H1 (cell line): Measurements from ENCODE around the gene DLGAP5. TPM values are rescaled to one million over a fixed set of nuclear protein-coding genes. Genes with fewer than 3 reads are reported as not detected.

Source experiments
- CTCF ChIA-PET: fragments of 300-600 bp; sonication (Branson Sonifier 250); formaldehyde crosslinking; loops from one replicate; lab custom pipeline; 2021; ENCODE audit not compliant: partially characterized antibody; lab: Charles Lee
- POLR2A ChIA-PET: fragments of 300-600 bp; sonication (Branson Sonifier 250); formaldehyde crosslinking; loops from one replicate; lab custom pipeline; 2021; ENCODE audit warnings: inconsistent platforms; ENCODE audit not compliant: partially characterized antibody; lab: Charles Lee
- DNase-seq, 2 experiments: peaks; one replicate each; pipeline versions ENCODE4 v3.0.0 to v3.0.0-alpha.2; 2010 to 2022; ENCODE audit warnings: low spot score in 2 of 2, low read depth in 1 of 2, mixed read lengths in 1 of 2
- FAIRE-seq: peaks from 2 replicates; lab custom pipeline; 2011; peaks lifted over from hg19 to GRCh38; lab: Jason Lieb, UNC
- H2AFZ ChIP-seq: 2 replicates; pipeline ENCODE4 v1.8.1; 2012; ENCODE audit warnings: low read length, inconsistent platforms
- H2AK5ac ChIP-seq: 2 replicates; pipeline ENCODE4 v1.6.1; 2013; ENCODE audit warnings: low read depth, low read length
- H2BK120ac ChIP-seq: replicated peaks from 2 replicates; pipeline ENCODE3; 2013; ENCODE audit warnings: low read depth, low read length, inconsistent platforms
- H2BK12ac ChIP-seq: 2 replicates; pipeline ENCODE4 v1.6.1; 2013; ENCODE audit warnings: low read depth, low read length
- H2BK15ac ChIP-seq: 2 replicates; pipeline ENCODE4 v1.6.1; 2013; ENCODE audit warnings: low read length
- H2BK20ac ChIP-seq: 2 replicates; pipeline ENCODE4 v1.6.1; 2013; ENCODE audit warnings: low read length
- H2BK5ac ChIP-seq: 2 replicates; pipeline ENCODE4 v1.6.1; 2013; ENCODE audit warnings: low read depth, low read length
- H3K14ac ChIP-seq: 2 replicates; pipeline ENCODE4 v1.6.1; 2013; ENCODE audit warnings: inconsistent platforms; ENCODE audit not compliant: insufficient read length
- H3K18ac ChIP-seq: 2 replicates; pipeline ENCODE4 v1.6.1; 2013; ENCODE audit warnings: low read length; ENCODE audit errors: extremely low read depth
- H3K23ac ChIP-seq: 2 replicates; pipeline ENCODE4 v1.6.1; 2013; ENCODE audit warnings: inconsistent platforms; ENCODE audit not compliant: insufficient read length
- H3K23me2 ChIP-seq: 2 replicates; pipeline ENCODE4 v1.6.1; 2013; ENCODE audit warnings: low read depth, low read length
- H3K27ac ChIP-seq: 2 replicates; pipeline ENCODE4 v1.6.1; 2011; ENCODE audit warnings: low read depth, low read length, inconsistent platforms
- H3K27me3 ChIP-seq, 4 experiments: replicated peaks in 1 of 4; 1 replicate in 1 of 4; 2 replicates in 3 of 4; pipeline versions ENCODE4 v1.6.1 to v1.8.1; 2011 to 2013; ENCODE audit warnings: low read length in 3 of 4, mild to moderate bottlenecking in 3 of 4, inconsistent platforms in 2 of 4, mixed read lengths in 2 of 4, moderate library complexity in 1 of 4; ENCODE audit not compliant: control insufficient read depth in 3 of 4, insufficient read depth in 3 of 4; ENCODE audit errors: extremely low read depth in 1 of 4
- H3K36me3 ChIP-seq, 4 experiments: 2 replicates each; pipeline versions ENCODE4 v1.6.1 to v1.8.1; 2011 to 2013; ENCODE audit warnings: mild to moderate bottlenecking in 4 of 4, low read length in 3 of 4, moderate library complexity in 2 of 4, control low read depth in 1 of 4, inconsistent platforms in 1 of 4; ENCODE audit not compliant: insufficient read depth in 4 of 4, control insufficient read depth in 2 of 4
- H3K4ac ChIP-seq: replicated peaks from 2 replicates; pipeline ENCODE3; 2013; ENCODE audit warnings: low read length, low read depth, mixed read lengths, inconsistent platforms; ENCODE audit not compliant: insufficient read length
- H3K4me1 ChIP-seq, 4 experiments: replicated peaks in 1 of 4; 1 replicate in 1 of 4; 2 replicates in 3 of 4; pipeline versions ENCODE4 v1.6.1 to v1.8.1; 2011 to 2013; ENCODE audit warnings: low read length in 3 of 4, inconsistent platforms in 2 of 4, mixed read lengths in 1 of 4; ENCODE audit not compliant: insufficient read depth in 4 of 4, control insufficient read depth in 3 of 4
- H3K4me2 ChIP-seq, 2 experiments: 2 replicates each; pipeline versions ENCODE4 v1.6.1 to v1.8.1; 2011 to 2013; ENCODE audit warnings: low read depth in 2 of 2, low read length in 2 of 2, control low read depth in 1 of 2, inconsistent platforms in 1 of 2, mild to moderate bottlenecking in 1 of 2; ENCODE audit not compliant: insufficient read depth in 1 of 2
- H3K4me3 ChIP-seq, 4 experiments: fragments of 200-600, 300-600 bp in 1 of 4; sonication (generic), shearing (Covaris generic), sonication (Bioruptor Twin) in 1 of 4; 2 replicates each; pipeline versions ENCODE4 v1.5.1 to v1.8.1; 2011 to 2016; ENCODE audit warnings: low read length in 4 of 4, low read depth in 3 of 4, control low read depth in 2 of 4, inconsistent platforms in 2 of 4, mild to moderate bottlenecking in 2 of 4, mixed read lengths in 1 of 4, moderate library complexity in 1 of 4; ENCODE audit not compliant: insufficient read depth in 2 of 4; ENCODE audit errors: extremely low read depth in 1 of 4
- H3K56ac ChIP-seq: replicated peaks from 2 replicates; pipeline ENCODE3; 2013; ENCODE audit warnings: low read depth, mild to moderate bottlenecking, mixed read lengths, low read length, inconsistent platforms; ENCODE audit not compliant: insufficient read length
- H3K79me1 ChIP-seq: 2 replicates; pipeline ENCODE4 v1.6.1; 2013; ENCODE audit warnings: low read depth, low read length, control low read depth
- H3K79me2 ChIP-seq, 2 experiments: 2 replicates each; pipeline versions ENCODE4 v1.6.1 to v1.8.1; 2012 to 2013; ENCODE audit warnings: low read length in 2 of 2, mild to moderate bottlenecking in 2 of 2, inconsistent platforms in 1 of 2; ENCODE audit not compliant: insufficient read depth in 2 of 2, control insufficient read depth in 1 of 2
- H3K9ac ChIP-seq, 4 experiments: replicated peaks in 1 of 4; 1 replicate in 1 of 4; 2 replicates in 3 of 4; pipeline versions ENCODE4 v1.6.1 to v1.8.1; 2011 to 2013; ENCODE audit warnings: low read depth in 3 of 4, low read length in 3 of 4, control low read depth in 2 of 4, mild to moderate bottlenecking in 2 of 4, moderate library complexity in 2 of 4, inconsistent platforms in 1 of 4; ENCODE audit errors: extremely low read depth in 1 of 4
- H3K9me3 ChIP-seq, 2 experiments: 2 replicates each; pipeline versions ENCODE4 v1.6.1 to v1.8.1; 2012 to 2013; ENCODE audit warnings: mild to moderate bottlenecking in 2 of 2, moderate library complexity in 2 of 2, control low read depth in 1 of 2, inconsistent platforms in 1 of 2, low read depth in 1 of 2, low read length in 1 of 2, mixed read lengths in 1 of 2; ENCODE audit not compliant: insufficient read depth in 2 of 2
- H4K20me1 ChIP-seq, 2 experiments: replicated peaks in 1 of 2; 2 replicates each; pipeline versions ENCODE3 to v1.8.1; 2011 to 2013; ENCODE audit warnings: inconsistent platforms in 2 of 2, low read length in 2 of 2, mild to moderate bottlenecking in 1 of 2; ENCODE audit not compliant: insufficient read depth in 2 of 2, control insufficient read depth in 1 of 2
- H4K5ac ChIP-seq: 2 replicates; pipeline ENCODE4 v1.6.1; 2013; ENCODE audit warnings: low read length, low read depth, mixed read lengths, inconsistent platforms; ENCODE audit not compliant: insufficient read length
- H4K8ac ChIP-seq: 2 replicates; pipeline ENCODE4 v1.8.0; 2013; ENCODE audit warnings: mild to moderate bottlenecking, moderate library complexity, low read length, inconsistent platforms; ENCODE audit not compliant: insufficient read depth; ENCODE audit errors: extremely low read depth
- H4K91ac ChIP-seq: replicated peaks from 2 replicates; pipeline ENCODE3; 2013; ENCODE audit warnings: low read length, mixed read lengths, inconsistent platforms; ENCODE audit not compliant: insufficient read length
- BACH1 ChIP-seq: IDR thresholded peaks from 2 replicates; pipeline ENCODE4 v1.6.1; 2012; ENCODE audit warnings: low read length, improper control_type of control experiment
- EP300 ChIP-seq, 2 experiments: IDR thresholded peaks; 1 replicate in 1 of 2; 2 replicates in 1 of 2; pipeline ENCODE4 v1.6.1; 2011 to 2012; ENCODE audit warnings: low read depth in 2 of 2, low read length in 2 of 2, mild to moderate bottlenecking in 2 of 2, borderline replicate concordance in 1 of 2, inconsistent platforms in 1 of 2, moderate library complexity in 1 of 2
- EZH2 ChIP-seq: fragments of 200-600 bp; sonication (generic); IDR thresholded peaks from 2 replicates; pipeline ENCODE4 v1.7.1; 2012; ENCODE audit warnings: low read depth, mild to moderate bottlenecking, moderate library complexity, low read length, inconsistent platforms; ENCODE audit not compliant: severe bottlenecking
- FOSL1 ChIP-seq: IDR thresholded peaks from 2 replicates; pipeline ENCODE4 v1.6.1; 2011; ENCODE audit warnings: mild to moderate bottlenecking, low read depth, low read length, moderate library complexity; ENCODE audit not compliant: insufficient read depth
- GABPA ChIP-seq: IDR thresholded peaks from 2 replicates; pipeline ENCODE4 v1.6.1; 2011; ENCODE audit warnings: mild to moderate bottlenecking, low read length, moderate library complexity, borderline replicate concordance; ENCODE audit not compliant: insufficient read depth
- JUND ChIP-seq: IDR thresholded peaks from 2 replicates; pipeline ENCODE4 v1.6.1; 2011; ENCODE audit warnings: mild to moderate bottlenecking, improper control_type of control experiment, low read length
- POLR2AphosphoS5 ChIP-seq: IDR thresholded peaks from 2 replicates; pipeline ENCODE4 v1.6.1; 2011; ENCODE audit warnings: low read depth, low read length
- RBBP5 ChIP-seq: IDR thresholded peaks from 2 replicates; pipeline ENCODE4 v1.7.1; 2012; ENCODE audit warnings: low read depth, mild to moderate bottlenecking, inconsistent platforms, low read length, moderate library complexity, borderline replicate concordance
- RNF2 ChIP-seq: fragments of 200-900, 300-1000 bp; sonication (generic); IDR thresholded peaks from 2 replicates; pipeline ENCODE4 v1.7.1; 2016; ENCODE audit warnings: borderline replicate concordance, low read depth, mild to moderate bottlenecking, antibody characterized with exemption, low read length; ENCODE audit not compliant: poor library complexity, severe bottlenecking; ENCODE audit errors: missing control alignments
- RXRA ChIP-seq: IDR thresholded peaks from 2 replicates; pipeline ENCODE4 v1.6.1; 2011; ENCODE audit warnings: low read depth, mild to moderate bottlenecking, low read length, moderate library complexity; ENCODE audit not compliant: insufficient read depth
- SP2 ChIP-seq: IDR thresholded peaks from 2 replicates; pipeline ENCODE4 v1.6.1; 2012; ENCODE audit warnings: mild to moderate bottlenecking, low read length, inconsistent platforms
- SP4 ChIP-seq: IDR thresholded peaks from 2 replicates; pipeline ENCODE4 v1.6.1; 2012; ENCODE audit warnings: low read length, inconsistent platforms
- TAF7 ChIP-seq: optimal IDR thresholded peaks from 2 replicates; pipeline ENCODE3; 2011; ENCODE audit warnings: low read depth, mild to moderate bottlenecking, inconsistent platforms, low read length, moderate library complexity, borderline replicate concordance
- WGBS, 2 experiments: shearing (Covaris generic) in 1 of 2; methylation state at CpG; one replicate each; pipeline versions ENCODE4 v1.1.6 to v1.1.7; 2013 to 2015; ENCODE audit warnings: low lambda C conversion rate in 2 of 2, mixed read lengths in 2 of 2, inconsistent platforms in 1 of 2, low coverage in 1 of 2, missing lambda C conversion rate in 1 of 2; ENCODE audit not compliant: insufficient replicate concordance in 2 of 2, insufficient coverage in 1 of 2, insufficient read length in 1 of 2; ENCODE audit errors: extremely low coverage in 1 of 2, missing lambda C conversion rate in 1 of 2; 5-methylcytosine and 5-hydroxymethylcytosine counted together
- polyA plus RNA-seq, 7 experiments: library from polyadenylated mRNA; depleted of rRNA in 3 of 7; stranded (reverse) in 5 of 7; unstranded in 2 of 7; fragments of >200 nt in 5 of 7; fragments of 200-250 nt in 2 of 7; gene quantifications; 1 replicate in 5 of 7; 2 replicates in 1 of 7; 4 replicates in 1 of 7; pipeline versions ENCODE4 v1.2.1 to v1.2.3, GENCODE V29; 2011 to 2013; ENCODE audit warnings: missing spikeins in 2 of 7, mixed read lengths in 2 of 7
- total RNA-seq: library from RNA; stranded (reverse); fragmentation: NEBNext Ultra II Directional; extraction: Animal tissue kit (Norgen Biotek cat#: 25700); gene quantifications from 2 replicates; pipeline ENCODE4 v1.2.1, GENCODE V29; 2021

DLGAP5 gene
- total and polyA plus RNA-seq, 2 of the 8 experiments (the other 6 are each of a cell fraction or from before 2014, with no cell fraction given), result 16.9 to 155 TPM

GRCh38 chr14:55190906-55191202 lies 531 bp downstream of the DLGAP5 start:
- peak overlapping the region; percentile 21 for H3K4ac ChIP-seq
- FAIRE-seq (no peak), DNase-seq (no peak)
- H3K9ac ChIP-seq, result peak overlapping the region; percentile 53 to 82 (median 76)
- peak overlapping the region; percentile 85 to 99 (median 88) for H3K4me3 ChIP-seq
- H2BK20ac ChIP-seq, result no peak overlapping the region
- peaks cover 6% of the 10 kb centered on the region; the same call in 1 of the 2 replicates for H3K23me2 ChIP-seq
- H3K14ac ChIP-seq, result no peak overlapping the region
- no peak overlapping the region for H2BK120ac ChIP-seq
- H2BK15ac ChIP-seq, result no peak overlapping the region
- CTCF ChIA-PET, result interaction anchor here (1.1 to 1.8 kb wide), 3 partner anchors 21 to 164 kb away, joined by 3 to 6 read pairs (median 3); no protein-coding TSS in a partner anchor
- peak overlapping the region; percentile 40; the same call in 1 of the 2 replicates for H3K27ac ChIP-seq
- no peak overlapping the region for H4K91ac ChIP-seq
- H4K5ac ChIP-seq, result no peak overlapping the region
- WGBS, 2 experiments, result 4% methylated on average over 8 of the region's 8 CpGs; no CpG with 5 or more reads in 1 of the 2 experiments
- H2BK12ac ChIP-seq, result no peak overlapping the region
- H4K8ac ChIP-seq, result no peak overlapping the region
- peaks cover 0 to 2% of the 10 kb centered on the region in 2 experiments for H4K20me1 ChIP-seq
- no peak overlapping the region for H3K23ac ChIP-seq
- H3K4me1 ChIP-seq, result peaks cover 0 to 6% (median 4%) of the 10 kb centered on the region in 4 experiments; a peak in 3 of 7 replicates
- H3K36me3 ChIP-seq, result peaks cover 0 to 15% (median 3%) of the 10 kb centered on the region in 4 experiments; a peak in 3 of 8 replicates
- no peaks in the 10 kb centered on the region for H3K9me3 ChIP-seq
- no peak overlapping the region for H2AK5ac ChIP-seq
- H3K56ac ChIP-seq, result peak overlapping the region; percentile 34
- H3K79me2 ChIP-seq, result peaks cover 13 to 48% of the 10 kb centered on the region in 2 experiments
- 0 out of 2 replicates have a peak, but pooled peaks cover 2% of the 10 kb centered on the region for H3K79me1 ChIP-seq
- peak overlapping the region; percentile 66 to 71 for H3K4me2 ChIP-seq
- peak overlapping the region; percentile 86 for H2BK5ac ChIP-seq
- H3K18ac ChIP-seq, result no peak overlapping the region; the same call in 1 of the 2 replicates
- POLR2A ChIA-PET, result interaction anchor here (0.7 to 2.4 kb wide), 11 partner anchors 8 to 164 kb away, joined by 3 to 10 read pairs (median 5); partner anchors contain the start of genes MAPK1IP1L, SOCS4 and WDHD1
- peak overlapping the region; percentile 63; the same call in 1 of the 2 replicates for H2AFZ ChIP-seq
- H3K27me3 ChIP-seq, result no peaks in the 10 kb centered on the region
- TF ChIP-seq BACH1, result no peak
- TF ChIP-seq RXRA, result no peak
- no peak for TF ChIP-seq FOSL1
- no peak for TF ChIP-seq EP300 (IDR thresholded peaks at IDR 0.05; ENCODE audit: borderline replicate concordance in 1 of 2, low read depth in 2 of 2, low read length in 2 of 2)
- no peak for TF ChIP-seq SP2
- no peak for TF ChIP-seq EZH2
- TF ChIP-seq GABPA, result no peak
- TF ChIP-seq TAF7, result no peak
- no peak for TF ChIP-seq POLR2AphosphoS5
- no peak for TF ChIP-seq JUND
- TF ChIP-seq SP4, result no peak
- no peak for TF ChIP-seq RBBP5
- no peak for TF ChIP-seq RNF2
